Progenitor cell of endocrine pancreas (in vitro differentiated cells): ENCODE results near the gene AIFM1. TPM values are rescaled to one million over a fixed set of nuclear protein-coding genes. Genes with fewer than 3 reads are reported as not detected.

Experiments used
- DNase-seq: peaks from one replicate; pipeline ENCODE4 v3.0.0; 2021; ENCODE audit warnings: low spot score; ENCODE audit not compliant: unreplicated experiment
- H3K27ac Mint-ChIP-seq: 2 replicates; pipeline ENCODE4 v1.8.0; 2021; ENCODE audit warnings: mild to moderate bottlenecking, moderate library complexity, mixed read lengths
- H3K27me3 Mint-ChIP-seq: 2 replicates; pipeline ENCODE4 v1.8.0; 2021; ENCODE audit warnings: mixed read lengths
- H3K36me3 Mint-ChIP-seq: 2 replicates; pipeline ENCODE4 v1.8.0; 2022; ENCODE audit warnings: mixed read lengths; ENCODE audit not compliant: insufficient read depth
- H3K4me1 Mint-ChIP-seq: 2 replicates; pipeline ENCODE4 v1.8.0; 2021; ENCODE audit warnings: low read depth, mixed read lengths
- H3K4me3 Mint-ChIP-seq: 2 replicates; pipeline ENCODE4 v1.8.0; 2021; ENCODE audit warnings: low read depth, mild to moderate bottlenecking, moderate library complexity, mixed read lengths
- H3K9me3 Mint-ChIP-seq: 2 replicates; pipeline ENCODE4 v1.8.0; 2021; ENCODE audit warnings: low read depth, mixed read lengths
- CTCF ChIP-seq: fragments of 200-600 bp; sonication (generic); IDR thresholded peaks from one replicate; pipeline ENCODE4 v1.5.0; 2021; ENCODE audit warnings: antibody characterized with exemption, mild to moderate bottlenecking; ENCODE audit not compliant: unreplicated experiment
- total RNA-seq: library from RNA; stranded (reverse); gene quantifications from 2 replicates; pipeline ENCODE4 v1.2.1, GENCODE V29; 2021

Gene AIFM1
- total RNA-seq, 1 donor from 2014 or later = 35.5 TPM

- Mint-ChIP-seq H3K27ac (peak overlapping the region; percentile 41), H3K9me3 (peaks cover 7% of the 10 kb centered on the region)
- DNase-seq = no peak
Measured at GRCh38 chrX:130170752-130171445, 5.3 kb upstream of the AIFM1 start.

GRCh38 chrX:130167040-130167439 is 1.4 kb upstream of the AIFM1 start:
- H3K4me1 Mint-ChIP-seq = peaks cover 8% of the 10 kb centered on the region
- H3K9me3 Mint-ChIP-seq = peaks cover 4% of the 10 kb centered on the region
- no peak for DNase-seq
- peaks cover 2% of the 10 kb centered on the region for H3K36me3 Mint-ChIP-seq
- H3K4me3 Mint-ChIP-seq = peak overlapping the region; percentile 82
- no peak overlapping the region for H3K27ac Mint-ChIP-seq
- H3K27me3 Mint-ChIP-seq = peaks cover 2% of the 10 kb centered on the region
- TF ChIP-seq CTCF = no peak

More at GRCh38 chrX:130170752-130171445, 5.3 kb upstream of the AIFM1 start:
- H3K36me3 Mint-ChIP-seq = peaks cover 1% of the 10 kb centered on the region
- peaks cover 23% of the 10 kb centered on the region for H3K27me3 Mint-ChIP-seq
- no peak for TF ChIP-seq CTCF
- peaks cover 2% of the 10 kb centered on the region for H3K4me1 Mint-ChIP-seq
- H3K4me3 Mint-ChIP-seq = peak overlapping the region; percentile 73

GRCh38 chrX:130166503-130166777 is 799 bp upstream of the AIFM1 start:
- Mint-ChIP-seq H3K9me3 (peaks cover 4% of the 10 kb centered on the region), H3K27me3 (no peaks in the 10 kb centered on the region), H3K27ac (peak overlapping the region; percentile 97), H3K36me3 (peaks cover 3% of the 10 kb centered on the region), H3K4me3 (peak overlapping the region; percentile 82), H3K4me1 (peaks cover 8% of the 10 kb centered on the region)
- no peak for TF ChIP-seq CTCF
- DNase-seq = no peak

- Mint-ChIP-seq H3K27me3 (no peaks in the 10 kb centered on the region), H3K9me3 (peaks cover 2% of the 10 kb centered on the region), H3K4me3 (peak overlapping the region; percentile 82), H3K4me1 (peaks cover 9% of the 10 kb centered on the region), H3K36me3 (peaks cover 3% of the 10 kb centered on the region), H3K27ac (peak overlapping the region; percentile 97)
- DNase-seq = no peak
- no peak for TF ChIP-seq CTCF
Measured at GRCh38 chrX:130165181-130165702, 399 bp downstream of the AIFM1 start.

- no peak for TF ChIP-seq CTCF
- H3K36me3 Mint-ChIP-seq = peaks cover 4% of the 10 kb centered on the region
- no peaks in the 10 kb centered on the region for H3K27me3 Mint-ChIP-seq
- no peak for DNase-seq
- no peak overlapping the region for H3K27ac Mint-ChIP-seq
- no peaks in the 10 kb centered on the region for H3K9me3 Mint-ChIP-seq
- H3K4me3 Mint-ChIP-seq = peak overlapping the region; percentile 35
- H3K4me1 Mint-ChIP-seq = peaks cover 11% of the 10 kb centered on the region
Measured at GRCh38 chrX:130163398-130163797, 2.2 kb downstream of the AIFM1 start.
